ENCODE measurements around the gene CDK2AP2. TPM values are rescaled to one million over a fixed set of nuclear protein-coding genes. Genes with fewer than 3 reads are reported as not detected.

Gene CDK2AP2
- total and polyA plus RNA-seq, 10 of the 15 experiments (the other 5 are each of a cell fraction or from before 2014, with no cell fraction given), result 8.0 to 177 (median 40.9) TPM

GRCh38 chr11:67484847-67485311 lies 23.1 kb downstream of the CDK2AP2 start (continued):
- TF ChIP-seq ZNF207 (IDR thresholded peaks at IDR 0.05; ENCODE audit: borderline replicate concordance) (no peak), MAX (IDR thresholded peaks at IDR 0.05; ENCODE audit: low read depth, low read length) (peak; percentile 63), MLLT1 (IDR thresholded peaks at IDR 0.05) (no peak; the same call in 1 of the 2 replicates), EED (IDR thresholded peaks at IDR 0.05; ENCODE audit: low read depth) (peak; percentile 57), MTA2 (IDR thresholded peaks at IDR 0.05; ENCODE audit: low read depth) (peak; percentile 26; the same call in 1 of the 2 replicates), BCL11A (IDR thresholded peaks at IDR 0.05; ENCODE audit: low read depth, low read length) (no peak), MTA3 (IDR thresholded peaks at IDR 0.05; ENCODE audit: borderline replicate concordance, low read length) (no peak), ATF3 (IDR thresholded peaks at IDR 0.05; ENCODE audit: borderline replicate concordance, extremely low read depth, low read depth, low read length) (no peak), USF1 (IDR thresholded peaks at IDR 0.05; ENCODE audit: borderline replicate concordance, extremely low read length, insufficient read depth, low read depth, low read length) (no peak), HCFC1 (IDR thresholded peaks at IDR 0.05; ENCODE audit: low read length) (no peak), EP300 (IDR thresholded peaks at IDR 0.05; ENCODE audit: borderline replicate concordance in 1 of 2, control insufficient read depth in 1 of 2, low read depth in 2 of 2, low read length in 2 of 2) (no peak), JUND (IDR thresholded peaks at IDR 0.05; ENCODE audit: low read depth, low read length) (no peak), PAX5 (IDR thresholded peaks at IDR 0.05; ENCODE audit: borderline replicate concordance, low read depth, low read length) (peak; percentile 13; the same call in 1 of the 2 replicates), CREM (IDR thresholded peaks at IDR 0.05; ENCODE audit: low read depth) (peak; percentile 52; the same call in 1 of the 2 replicates), IKZF2 (IDR thresholded peaks at IDR 0.05) (peak; percentile 45 to 62; a peak in 1 of 4 replicates), ZSCAN29 (IDR thresholded peaks at IDR 0.05) (no peak), MEF2B (IDR thresholded peaks at IDR 0.05; ENCODE audit: partially characterized antibody, poor library complexity, severe bottlenecking) (peak; percentile 17), STAT1 (conservative IDR thresholded peaks at IDR 0.05) (peak; percentile 22; the same call in 1 of the 2 replicates), ZNF687 (IDR thresholded peaks at IDR 0.05) (peak; percentile 79), HDGF (IDR thresholded peaks at IDR 0.05) (peak; percentile 81; the same call in 1 of the 2 replicates), RFX5 (IDR thresholded peaks at IDR 0.05; ENCODE audit: low read depth, low read length) (no peak), TCF7 (IDR thresholded peaks at IDR 0.05; ENCODE audit: borderline replicate concordance) (no peak), STAT3 (IDR thresholded peaks at IDR 0.05; ENCODE audit: low read depth, low read length) (no peak), LARP7 (IDR thresholded peaks at IDR 0.05) (no peak; the same call in 1 of the 2 replicates)

Measured in GM12878 (cell line).